OCI-LY1 (cell line): ENCODE data around the gene PSPC1.

Source experiments
- CTCF ChIP-seq: fragments of 200-600 bp; sonication (generic), shearing (Covaris generic); IDR thresholded peaks from 2 replicates; pipeline ENCODE4 v1.5.1; 2017; ENCODE audit warnings: mild to moderate bottlenecking, antibody characterized with exemption, low read length, moderate library complexity, mixed read lengths
- EZH2 ChIP-seq: fragments of 200-600 bp; sonication (generic), shearing (Covaris generic); IDR thresholded peaks from 2 replicates; pipeline ENCODE4 v1.8.0; 2017; ENCODE audit warnings: borderline replicate concordance, mixed run types, mild to moderate bottlenecking, antibody characterized with exemption, low read length, moderate library complexity, mixed read lengths

DNA sequence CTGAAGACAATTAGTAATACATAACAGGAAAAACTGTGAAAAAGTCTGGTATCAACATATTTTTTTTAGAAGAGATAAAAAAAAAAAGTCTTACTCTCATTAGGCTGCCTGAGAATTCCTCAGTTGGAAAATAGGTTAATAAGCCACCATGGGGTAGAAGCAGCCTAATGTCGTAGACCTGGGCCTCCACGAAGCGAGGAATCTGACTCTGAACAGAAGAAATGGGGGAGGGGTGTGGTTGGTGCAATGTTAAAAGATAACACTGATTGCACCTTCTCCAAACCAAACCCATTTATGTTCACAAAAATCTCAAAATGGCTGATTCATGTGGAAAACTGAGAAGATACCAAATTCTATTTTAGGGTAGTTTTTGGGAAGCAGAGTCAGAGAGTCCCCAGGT, 86.9 kb downstream of the PSPC1 start:
- no peak for TF ChIP-seq CTCF
- no peak for TF ChIP-seq EZH2
